GM21737 (cell line): ENCODE results near the gene GRHPR.
"Not testable (repeated sequence)": the region's sequence is repeated elsewhere in the genome, so short reads cannot be mapped to it uniquely, and the experiment has no call there.

Experiments used
- ATAC-seq: cut with Tn5 transposase; IDR thresholded peaks from one replicate; pipeline ENCODE4 v1.9.1; 2021; ENCODE audit warnings: mild to moderate bottlenecking, moderate library complexity; ENCODE audit not compliant: unreplicated experiment

GRHPR gene

GRCh38 chr9:37474438-37474837 is 51.9 kb downstream of the GRHPR start:
- ATAC-seq, result no peak

GRCh38 chr9:37476930-37477329 is 54.4 kb downstream of the GRHPR start:
- no peak for ATAC-seq

- ATAC-seq, result not testable (repeated sequence)
These were observed 54.9 kb downstream of the GRHPR start for GRCh38 chr9:37477443-37477842.

- not testable (repeated sequence) for ATAC-seq
These were observed 55.6 kb downstream of the GRHPR start for GRCh38 chr9:37477987-37478619.

- ATAC-seq, result no peak
These were observed 58.3 kb downstream of the GRHPR start for GRCh38 chr9:37480759-37481158.

- ATAC-seq, result peak; percentile 95
These were observed 63.1 kb downstream of the GRHPR start, which contains the start of gene POLR1E for GRCh38 chr9:37485389-37486255. Gene POLR1E (plus strand): TSS chr9:37485948. CDS start chr9:37486048, 100 bp downstream.

- no peak for ATAC-seq
These were observed 63.7 kb downstream of the GRHPR start for GRCh38 chr9:37486256-37486615.
